Central memory CD8-positive, alpha-beta T cell (primary cell): ENCODE measurements around the gene PDX1.

Experiments
- ATAC-seq: fragments of 150-1000 bp; cut with Tn5 transposase; replicated peaks from 2 replicates; pipeline ENCODE4 v1.10.0; 2022; ENCODE audit warnings: mild to moderate bottlenecking, moderate FRiP score, moderate number of reproducible peaks; ENCODE audit not compliant: poor library complexity, severe bottlenecking; ENCODE audit errors: extremely low read depth
- DNase-seq, 2 donors: peaks; one replicate each; pipeline ENCODE4 v3.0.0; 2021; ENCODE audit warnings: low spot score in 2 of 2
- H3K27ac Mint-ChIP-seq: one replicate; pipeline ENCODE4 v1.8.0; 2022; ENCODE audit warnings: low read depth, mild to moderate bottlenecking, moderate library complexity, mixed read lengths
- H3K27me3 Mint-ChIP-seq: one replicate; pipeline ENCODE4 v1.8.0; 2022; ENCODE audit warnings: mixed read lengths
- H3K36me3 Mint-ChIP-seq: one replicate; pipeline ENCODE4 v1.8.0; 2022; ENCODE audit warnings: mild to moderate bottlenecking, moderate library complexity, mixed read lengths; ENCODE audit not compliant: insufficient read depth
- H3K4me1 Mint-ChIP-seq: one replicate; pipeline ENCODE4 v1.8.0; 2022; ENCODE audit warnings: mixed read lengths
- H3K4me3 Mint-ChIP-seq: one replicate; pipeline ENCODE4 v1.8.0; 2022; ENCODE audit warnings: mild to moderate bottlenecking, moderate library complexity, mixed read lengths
- H3K9me3 Mint-ChIP-seq: one replicate; pipeline ENCODE4 v1.8.0; 2022; ENCODE audit warnings: mixed read lengths

The PDX1 gene

GRCh38 chr13:27972478-27972820 is 52.6 kb downstream of the PDX1 start:
- no peak for ATAC-seq
- Mint-ChIP-seq H3K4me1 (peaks cover 7% of the 10 kb centered on the region), H3K27me3 (peaks cover 91% of the 10 kb centered on the region), H3K4me3 (no peak overlapping the region), H3K27ac (no peak overlapping the region), H3K36me3 (peaks cover 2% of the 10 kb centered on the region), H3K9me3 (no peaks in the 10 kb centered on the region)
- no peak for DNase-seq

- no peak overlapping the region for H3K4me3 Mint-ChIP-seq
Measured at GRCh38 chr13:27973291-27973690, 53.5 kb downstream of the PDX1 start.

GRCh38 chr13:27973961-27974662 is 54.3 kb downstream of the PDX1 start:
- H3K27ac Mint-ChIP-seq: no peak overlapping the region
- H3K36me3 Mint-ChIP-seq: no peaks in the 10 kb centered on the region
- H3K4me1 Mint-ChIP-seq: no peaks in the 10 kb centered on the region
- DNase-seq (no peak), ATAC-seq (no peak)
- no peaks in the 10 kb centered on the region for H3K9me3 Mint-ChIP-seq
- no peak overlapping the region for H3K4me3 Mint-ChIP-seq
- peaks cover 94% of the 10 kb centered on the region for H3K27me3 Mint-ChIP-seq

More at GRCh38 chr13:27973291-27973690, 53.5 kb downstream of the PDX1 start:
- Mint-ChIP-seq H3K9me3 (no peaks in the 10 kb centered on the region), H3K36me3 (no peaks in the 10 kb centered on the region), H3K4me1 (no peaks in the 10 kb centered on the region), H3K27me3 (peaks cover 91% of the 10 kb centered on the region), H3K27ac (no peak overlapping the region)
- ATAC-seq: no peak
- DNase-seq: no peak
